Psoas muscle (tissue), 8 donors: ENCODE data around the gene PTPRD. TPM values are rescaled to one million over a fixed set of nuclear protein-coding genes. Genes with fewer than 3 reads are reported as not detected.
A peak's percentile ranks its signal among the peaks of the same experiment; 100 is the strongest.

Experiments
- ATAC-seq, 4 donors: fragments of 200-7000 bp; cut with Tn5 transposase; one replicate each; pipeline ENCODE4 v1.9.1; 2020; ENCODE audit warnings: moderate library complexity in 3 of 4, mild to moderate bottlenecking in 2 of 4
- DNase-seq, 2 donors: peaks; one replicate each; pipeline ENCODE4 v3.0.0-alpha.2; 2020
- H3K27ac ChIP-seq: fragments of 200-600 bp; one replicate; pipeline ENCODE4 v1.8.0; 2022
- H3K27me3 ChIP-seq, 3 donors: fragments of 200-600 bp in 1 of 3; one replicate each; pipeline versions ENCODE4 v1.6.1 to v1.8.0; 2013 to 2022; ENCODE audit warnings: low read length in 2 of 3, mild to moderate bottlenecking in 2 of 3, moderate library complexity in 1 of 3; ENCODE audit not compliant: insufficient read depth in 3 of 3
- H3K36me3 ChIP-seq, 2 donors: fragments of 200-600 bp in 1 of 2; one replicate each; pipeline versions ENCODE4 v1.6.1 to v1.8.0; 2013 to 2022; ENCODE audit warnings: low read depth in 1 of 2, mild to moderate bottlenecking in 1 of 2, moderate library complexity in 1 of 2; ENCODE audit not compliant: insufficient read depth in 1 of 2
- H3K4me1 ChIP-seq: fragments of 200-600 bp; one replicate; pipeline ENCODE4 v1.8.0; 2022
- H3K4me3 ChIP-seq: fragments of 200-600 bp; one replicate; pipeline ENCODE4 v1.8.0; 2022; ENCODE audit warnings: mild to moderate bottlenecking
- H3K9me3 ChIP-seq: fragments of 200-600 bp; one replicate; pipeline ENCODE4 v1.8.0; 2022
- CTCF ChIP-seq: fragments of 200-600 bp; IDR thresholded peaks from one replicate; pipeline ENCODE4 v1.8.0; 2022; ENCODE audit warnings: antibody characterized with exemption
- WGBS, 3 donors: extraction: QIAGEN DNeasy Blood & Tissue Kit; methylation state at CpG; one replicate each; pipeline versions ENCODE4 v1.1.6 to v1.1.7; 2013; 5-methylcytosine and 5-hydroxymethylcytosine counted together
- intact Hi-C, 2 donors: fragments of 100-400 bp; cut with DNase I; formaldehyde crosslinking; loops; one replicate each; pipeline versions ENCODE4 v1.11.0 to v1.14.2; 2022
- polyA plus RNA-seq, 3 donors: library from polyadenylated mRNA; stranded (reverse); fragments of 200-250 nt; gene quantifications; one replicate each; pipeline ENCODE4 v1.2.3, GENCODE V29; 2013
- total RNA-seq, 4 donors: library from RNA; stranded (reverse); fragmentation: NEBNext Ultra II Directional in 2 of 4; extraction: Animal tissue kit (Norgen Biotek cat#: 25700) in 2 of 4; gene quantifications; one replicate each; pipeline versions ENCODE4 v1.2.1 to v1.2.4, GENCODE V29; 2021 to 2023
- donor health status: healthy with polysubstance abuse.
- donor health status: DM: no; HTN: no; CAD: no; lungs with moderate emphysema.
- donor health status: Bipolar disorder and iron deficiency.
- donor health status: healthy.
- donor health status: DM: yes; HTN: yes; CAD: no.
- donor health status: DM: no; HTN: no; CAD: no.
- donor health status: DM: no; HTN: no; CAD: no.
- donor health status: DM: yes; HTN: yes; CAD: no.

Gene PTPRD
- total and polyA plus RNA-seq, 7 donors: 0.44 to 3.1 (median 0.91) TPM

- ATAC-seq (no peak), DNase-seq (no peak)
- Histone ChIP-seq H3K4me3 (no peak overlapping the region), H3K36me3 (no peaks in the 10 kb centered on the region), H3K27ac (no peak overlapping the region), H3K27me3 (no peaks in the 10 kb centered on the region), H3K4me1 (no peaks in the 10 kb centered on the region), H3K9me3 (no peaks in the 10 kb centered on the region)
- TF ChIP-seq CTCF: no peak
- WGBS, 3 donors: 86 to 88% (median 87%) methylated on average over 6 of the region's 6 CpGs
- intact Hi-C loops: no loop called here
Observed at GRCh38 chr9:8696516-8696915, 1916.3 kb downstream of the PTPRD start.

GRCh38 chr9:8694983-8695588 is 1917.7 kb downstream of the PTPRD start:
- ATAC-seq: no peak
- intact Hi-C loops: no loop called here

GRCh38 chr9:8693464-8693863 is 1919.3 kb downstream of the PTPRD start:
- Histone ChIP-seq H3K27me3 (no peaks in the 10 kb centered on the region), H3K4me1 (no peaks in the 10 kb centered on the region), H3K36me3 (no peaks in the 10 kb centered on the region), H3K27ac (no peak overlapping the region), H3K9me3 (no peaks in the 10 kb centered on the region), H3K4me3 (no peak overlapping the region)
- no peak for TF ChIP-seq CTCF
- WGBS, 3 donors: 80 to 87% (median 83%) methylated on average over 6 of the region's 6 CpGs
- intact Hi-C loops: no loop called here
- DNase-seq: no peak
- ATAC-seq: no peak

More at GRCh38 chr9:8694983-8695588, 1917.7 kb downstream of the PTPRD start:
- Histone ChIP-seq H3K36me3 (no peaks in the 10 kb centered on the region), H3K27ac (no peak overlapping the region), H3K4me1 (no peaks in the 10 kb centered on the region), H3K9me3 (no peaks in the 10 kb centered on the region), H3K4me3 (no peak overlapping the region), H3K27me3 (no peaks in the 10 kb centered on the region)
- no peak for DNase-seq
- no peak for TF ChIP-seq CTCF
- 78 to 82% (median 80%) methylated on average over 4 of the region's 4 CpGs for WGBS, 3 donors

- no peaks in the 10 kb centered on the region for H3K4me1 ChIP-seq
- intact Hi-C loops: no loop called here
Observed at GRCh38 chr9:8686516-8686915, 1926.3 kb downstream of the PTPRD start.

More at GRCh38 chr9:8686516-8686915, 1926.3 kb downstream of the PTPRD start:
- 81 to 96% (median 84%) methylated on average over 2 of the region's 2 CpGs for WGBS, 3 donors
- Histone ChIP-seq H3K4me3 (no peak overlapping the region), H3K36me3 (no peaks in the 10 kb centered on the region), H3K27me3 (no peaks in the 10 kb centered on the region), H3K9me3 (no peaks in the 10 kb centered on the region), H3K27ac (no peak overlapping the region)
- ATAC-seq (peak in 1 of 4 donors; percentile 44), DNase-seq (no peak)
- TF ChIP-seq CTCF: no peak
